Keratinocyte (primary cell): ENCODE measurements around the gene CMKLR1.

ENCODE experiments used
- CTCF ChIP-seq, 3 experiments: IDR thresholded peaks in 1 of 3; conservative IDR thresholded peaks in 1 of 3; optimal IDR thresholded peaks in 1 of 3; 2 replicates in 2 of 3; 3 replicates in 1 of 3; pipeline versions ENCODE3 to v1.5.1; 2011; ENCODE audit warnings: low read length in 3 of 3, mild to moderate bottlenecking in 3 of 3, moderate library complexity in 2 of 3, control low read depth in 1 of 3, inconsistent platforms in 1 of 3; ENCODE audit not compliant: insufficient read depth in 2 of 3; ENCODE audit errors: extremely low read depth in 1 of 3
- EZH2 ChIP-seq: IDR thresholded peaks from one replicate; pipeline ENCODE4 v1.6.1; 2012; ENCODE audit warnings: inconsistent platforms, mild to moderate bottlenecking, low read length, moderate library complexity

GRCh38 chr12:108287227-108287626 is 51.9 kb downstream of the CMKLR1 start:
- TF ChIP-seq CTCF (optimal IDR thresholded peaks at IDR 0.05 in 1 of 3, IDR thresholded peaks at IDR 0.05 in 1 of 3, conservative IDR thresholded peaks at IDR 0.05 in 1 of 3; ENCODE audit: extremely low read depth in 1 of 3, insufficient read depth in 2 of 3, low read length in 3 of 3) (no peak), EZH2 (no peak)
